Kidney (tissue), 14 donors: ENCODE results near the gene FOXI3. TPM values are rescaled to one million over a fixed set of nuclear protein-coding genes. Genes with fewer than 3 reads are reported as not detected.

Source experiments
- DNase-seq, 5 donors: peaks; one replicate each; pipeline ENCODE4 v3.0.0-alpha.2; 2013 to 2020
- FAIRE-seq: peaks from 2 replicates; lab custom pipeline; 2012; peaks lifted over from hg19 to GRCh38; lab: Jason Lieb, UNC
- H3K27ac ChIP-seq, 2 donors: one replicate each; pipeline ENCODE4 v1.7.0; 2013; ENCODE audit warnings: low read depth in 2 of 2, low read length in 2 of 2, inconsistent platforms in 1 of 2
- H3K27me3 ChIP-seq: one replicate; pipeline ENCODE4 v1.7.1; 2013; ENCODE audit warnings: low read length, inconsistent platforms; ENCODE audit not compliant: control insufficient read depth, insufficient read depth
- H3K36me3 ChIP-seq, 3 donors: one replicate each; pipeline versions ENCODE4 v1.7.0 to v1.7.1; 2013; ENCODE audit warnings: low read length in 3 of 3, control low read depth in 1 of 3, inconsistent platforms in 1 of 3; ENCODE audit not compliant: insufficient read depth in 3 of 3, control insufficient read depth in 2 of 3
- H3K4me1 ChIP-seq, 3 donors: one replicate each; pipeline versions ENCODE4 v1.7.0 to v1.7.1; 2013; ENCODE audit warnings: low read length in 3 of 3, inconsistent platforms in 1 of 3, low read depth in 1 of 3; ENCODE audit not compliant: control insufficient read depth in 2 of 3, insufficient read depth in 2 of 3
- H3K4me3 ChIP-seq, 3 donors: one replicate each; pipeline versions ENCODE4 v1.7.0 to v1.8.1; 2013; ENCODE audit warnings: low read length in 3 of 3, control low read depth in 1 of 3, inconsistent platforms in 1 of 3
- H3K9ac ChIP-seq, 3 donors: one replicate each; pipeline versions ENCODE4 v1.7.0 to v1.7.1; 2013; ENCODE audit warnings: low read length in 3 of 3, control low read depth in 1 of 3, inconsistent platforms in 1 of 3
- H3K9me3 ChIP-seq, 3 donors: one replicate each; pipeline versions ENCODE4 v1.7.0 to v1.7.1; 2013; ENCODE audit warnings: low read length in 3 of 3, control low read depth in 1 of 3, inconsistent platforms in 1 of 3; ENCODE audit not compliant: control insufficient read depth in 2 of 3, insufficient read depth in 1 of 3
- intact Hi-C: fragments of 100-400 bp; cut with DNase I; formaldehyde crosslinking; loops from one replicate; pipeline ENCODE4 v1.11.1; 2022
- polyA plus RNA-seq: library from polyadenylated mRNA; stranded (reverse); fragments of 350-450 nt; fragmentation: Illumina TruSeq; extraction: RNeasy Lipid Tissue Mini Kit (QIAGEN cat#74804); gene quantifications from one replicate; pipeline ENCODE4 v1.2.3, GENCODE V29; 2014; ENCODE audit warnings: low read depth, low replicate concordance; ENCODE audit not compliant: insufficient read depth
- total RNA-seq: library from RNA; stranded (reverse); fragmentation: NEBNext Ultra II Directional; extraction: Animal tissue kit (Norgen Biotek cat#: 25700); gene quantifications from one replicate; pipeline ENCODE4 v1.2.1, GENCODE V29; 2021
- TF ChIP-seq, protein P1 (sequence below): IDR thresholded peaks from 3 replicates; pipeline ENCODE4 v1.5.1; 2012; ENCODE audit warnings: mild to moderate bottlenecking, moderate library complexity, borderline replicate concordance; ENCODE audit not compliant: insufficient read depth; ENCODE audit errors: extremely low read depth
- donor health status: control.
- donor health status: control.
- donor health status: control.
- donor health status: control.
- donor health status: control.
- donor health status: DM: yes; HTN: yes; CAD: no.
- donor health status: Normal renal cell carcinoma (clear cell type).

FOXI3 gene
- total and polyA plus RNA-seq, 2 donors from 2014 or later = not detected

GRCh38 chr2:88481691-88482336 lies 29.3 kb upstream of the FOXI3 start:
- no peaks in the 10 kb centered on the region for H3K9me3 ChIP-seq
- intact Hi-C loops = no loop called here
- H3K9ac ChIP-seq = no peak overlapping the region
- no peaks in the 10 kb centered on the region for H3K36me3 ChIP-seq
- TF ChIP-seq, protein P1, sequence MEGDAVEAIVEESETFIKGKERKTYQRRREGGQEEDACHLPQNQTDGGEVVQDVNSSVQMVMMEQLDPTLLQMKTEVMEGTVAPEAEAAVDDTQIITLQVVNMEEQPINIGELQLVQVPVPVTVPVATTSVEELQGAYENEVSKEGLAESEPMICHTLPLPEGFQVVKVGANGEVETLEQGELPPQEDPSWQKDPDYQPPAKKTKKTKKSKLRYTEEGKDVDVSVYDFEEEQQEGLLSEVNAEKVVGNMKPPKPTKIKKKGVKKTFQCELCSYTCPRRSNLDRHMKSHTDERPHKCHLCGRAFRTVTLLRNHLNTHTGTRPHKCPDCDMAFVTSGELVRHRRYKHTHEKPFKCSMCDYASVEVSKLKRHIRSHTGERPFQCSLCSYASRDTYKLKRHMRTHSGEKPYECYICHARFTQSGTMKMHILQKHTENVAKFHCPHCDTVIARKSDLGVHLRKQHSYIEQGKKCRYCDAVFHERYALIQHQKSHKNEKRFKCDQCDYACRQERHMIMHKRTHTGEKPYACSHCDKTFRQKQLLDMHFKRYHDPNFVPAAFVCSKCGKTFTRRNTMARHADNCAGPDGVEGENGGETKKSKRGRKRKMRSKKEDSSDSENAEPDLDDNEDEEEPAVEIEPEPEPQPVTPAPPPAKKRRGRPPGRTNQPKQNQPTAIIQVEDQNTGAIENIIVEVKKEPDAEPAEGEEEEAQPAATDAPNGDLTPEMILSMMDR = no peak
- peak in 3 of 5 donors; percentile 35 to 75 (median 66) for DNase-seq
- H3K27ac ChIP-seq = no peak overlapping the region
- no peaks in the 10 kb centered on the region for H3K27me3 ChIP-seq
- FAIRE-seq = no peak
- H3K4me1 ChIP-seq = no peaks in the 10 kb centered on the region
- H3K4me3 ChIP-seq = no peak overlapping the region

DNA sequence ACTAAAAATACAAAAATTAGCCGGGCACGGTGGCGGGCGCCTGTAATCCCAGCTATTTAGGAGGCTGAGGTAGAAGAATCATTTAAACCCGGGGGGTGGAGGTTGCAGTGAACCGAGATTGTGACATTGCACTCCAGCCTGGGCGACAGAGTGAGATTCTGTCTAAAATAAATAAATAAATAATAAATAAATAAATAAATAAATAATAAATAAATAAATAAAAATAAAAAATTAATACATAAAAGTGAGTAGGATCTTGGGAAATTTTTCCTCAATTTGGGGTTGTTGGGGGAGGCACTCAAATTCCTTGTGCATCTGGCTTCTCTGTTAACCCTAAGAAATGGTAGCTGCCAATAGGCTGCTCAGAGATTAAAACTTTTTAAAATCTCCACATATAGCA lies 20.3 kb upstream of the FOXI3 start:
- Histone ChIP-seq H3K4me3 (no peak overlapping the region), H3K9me3 (no peaks in the 10 kb centered on the region), H3K27ac (no peak overlapping the region), H3K4me1 (no peaks in the 10 kb centered on the region), H3K27me3 (no peaks in the 10 kb centered on the region), H3K9ac (no peak overlapping the region), H3K36me3 (no peaks in the 10 kb centered on the region)
- intact Hi-C loops = no loop called here
- TF ChIP-seq, protein P1 = no peak
- FAIRE-seq (no peak), DNase-seq (no peak)

GRCh38 chr2:88471083-88471942 lies 18.8 kb upstream of the FOXI3 start:
- Histone ChIP-seq H3K27me3 (no peaks in the 10 kb centered on the region), H3K4me3 (no peak overlapping the region), H3K27ac (no peak overlapping the region), H3K9ac (no peak overlapping the region), H3K4me1 (no peaks in the 10 kb centered on the region), H3K36me3 (no peaks in the 10 kb centered on the region), H3K9me3 (no peaks in the 10 kb centered on the region)
- intact Hi-C loops = no loop called here
- FAIRE-seq (no peak), DNase-seq (peak in 1 of 5 donors; percentile 42)
- TF ChIP-seq, protein P1 = no peak
